Embryonic facial prominence (tissue), 1 donor: ENCODE data around the gene MED20.
"Not testable (repeated sequence)": the region's sequence is repeated elsewhere in the genome, so short reads cannot be mapped to it uniquely, and the experiment has no call there.

ENCODE experiments used
- DNase-seq: peaks from one replicate; pipeline ENCODE4 v3.0.0-alpha.2; 2016; ENCODE audit errors: extremely low spot score

The MED20 gene, protein sequence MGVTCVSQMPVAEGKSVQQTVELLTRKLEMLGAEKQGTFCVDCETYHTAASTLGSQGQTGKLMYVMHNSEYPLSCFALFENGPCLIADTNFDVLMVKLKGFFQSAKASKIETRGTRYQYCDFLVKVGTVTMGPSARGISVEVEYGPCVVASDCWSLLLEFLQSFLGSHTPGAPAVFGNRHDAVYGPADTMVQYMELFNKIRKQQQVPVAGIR

DNA sequence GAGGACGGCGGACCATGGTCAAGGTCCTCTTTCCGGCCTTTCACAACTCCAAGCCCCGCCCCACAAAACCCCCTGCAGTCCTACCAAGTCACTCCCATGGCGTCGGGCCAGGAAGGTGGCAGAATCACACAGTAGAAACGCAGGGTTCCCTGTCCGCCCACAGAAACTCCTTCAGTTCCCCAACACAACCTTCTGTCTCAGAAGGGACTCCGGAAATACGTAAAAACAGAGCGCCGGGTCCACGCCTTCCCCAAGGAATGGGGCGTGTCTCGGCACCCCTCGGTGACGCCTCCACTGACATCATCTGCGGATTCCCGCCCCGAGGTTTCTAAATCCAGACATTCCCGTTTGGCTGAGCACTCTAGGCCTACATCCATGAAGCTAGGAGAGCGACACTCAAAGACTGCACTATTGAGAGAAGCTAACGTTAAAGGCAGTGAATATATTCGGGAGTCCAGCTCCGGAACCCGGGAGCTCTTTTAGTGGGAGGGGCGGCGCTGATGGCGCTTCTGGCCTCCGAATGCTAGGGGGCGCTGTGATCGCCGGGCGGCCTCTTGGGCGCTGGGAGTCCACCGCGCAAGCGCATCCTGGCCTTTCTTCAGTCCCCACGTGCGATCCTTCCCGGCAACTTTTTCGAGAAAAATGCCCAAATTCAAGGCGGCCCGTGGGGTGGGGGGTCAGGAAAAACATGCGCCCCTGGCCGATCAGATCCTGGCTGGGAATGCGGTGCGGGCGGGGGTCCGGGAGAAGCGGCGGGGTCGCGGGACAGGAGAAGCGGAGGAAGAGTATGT is at the start of gene MED20, which contains the start of gene BYSL:
Gene MED20, minus strand, starts transcription at position 219 of the 791 bp plus-strand sequence. Its CDS starts 121 bp downstream, at position 98.
Gene BYSL, plus strand, starts transcription at position 579 of the 791 bp plus-strand sequence. Its CDS starts 64 bp downstream, at position 643.
- peak; percentile 91 for DNase-seq

DNA sequence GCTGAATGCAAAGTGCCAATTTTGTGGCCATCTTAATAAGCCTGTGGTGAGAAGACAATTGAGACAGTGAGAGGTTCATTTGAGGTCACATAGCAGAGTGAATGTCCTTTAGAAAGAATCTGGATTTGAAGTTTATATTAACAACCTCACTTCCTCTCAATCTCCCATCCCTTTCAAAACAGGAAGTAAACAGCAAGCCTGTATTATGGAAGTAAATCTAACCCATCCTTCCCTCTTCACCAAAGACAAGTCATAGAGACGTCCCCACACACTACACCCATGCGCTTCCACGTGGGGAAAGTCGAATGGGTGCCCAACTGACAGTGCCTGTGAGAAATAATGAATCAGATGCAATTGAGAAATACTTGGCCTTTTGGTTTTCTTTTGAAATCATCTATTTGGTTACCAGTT is 49.5 kb upstream of the MED20 start:
- no peak for DNase-seq

DNA sequence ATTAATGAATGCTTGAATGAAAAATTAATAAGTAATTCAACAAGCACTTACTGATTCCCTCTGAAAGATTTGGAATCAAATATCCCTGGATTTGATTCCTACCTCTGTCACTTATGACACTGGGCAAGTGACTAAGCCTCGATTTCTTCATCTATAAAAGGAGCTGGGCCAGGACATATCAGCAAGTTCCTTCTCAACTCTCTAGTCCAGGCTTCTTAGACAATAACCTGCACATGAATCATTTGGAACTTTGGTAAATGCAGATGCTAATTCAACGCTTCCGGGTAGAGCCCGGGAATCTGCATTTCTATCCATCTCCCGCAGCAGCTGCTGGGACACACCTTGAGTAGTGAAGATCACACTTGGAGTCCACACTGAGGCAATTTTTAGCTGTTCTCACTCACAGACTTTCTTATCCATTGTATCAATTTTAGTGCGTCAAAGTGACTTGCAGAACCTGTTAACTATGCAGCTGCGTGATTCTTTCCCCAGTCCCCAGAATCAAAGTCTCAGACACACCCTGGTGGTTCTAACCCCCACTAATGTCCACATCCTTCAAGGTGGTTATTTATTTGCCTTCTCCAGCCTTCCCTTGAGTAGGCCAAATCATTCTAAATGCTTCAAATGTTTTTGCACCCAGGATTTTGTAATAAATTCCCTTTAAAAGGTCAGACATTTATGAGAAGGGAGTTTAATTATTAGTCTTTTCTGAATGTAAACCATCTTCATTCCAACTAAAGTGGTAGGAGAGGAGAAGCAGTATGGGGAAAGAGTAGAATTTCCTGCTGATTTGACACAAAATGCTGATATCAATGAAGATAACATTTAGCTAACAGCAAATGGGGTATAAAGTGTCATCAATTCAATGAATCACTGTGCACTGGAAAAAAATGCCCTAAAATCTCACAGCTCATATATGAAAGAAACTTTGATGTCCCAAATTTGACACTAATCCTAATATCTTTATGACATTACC is 46.7 kb upstream of the MED20 start:
- DNase-seq = no peak

DNA sequence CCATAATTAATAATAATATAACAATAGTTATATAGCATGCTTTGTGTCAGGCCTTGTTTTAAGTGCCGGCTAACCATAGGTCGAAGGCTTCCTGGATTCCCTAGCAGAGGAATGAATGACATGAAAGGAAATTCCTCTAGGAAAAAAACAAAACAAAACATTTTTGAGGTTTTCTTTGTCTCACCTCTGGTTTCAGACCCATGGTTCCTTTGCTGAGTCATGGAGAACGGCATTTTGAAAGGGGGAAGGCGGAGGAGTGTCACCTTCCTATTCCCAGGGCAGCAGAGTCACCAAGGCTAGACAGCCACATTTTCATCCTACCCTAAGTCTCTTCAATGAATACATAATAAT is 46.0 kb upstream of the MED20 start:
- DNase-seq = no peak

DNA sequence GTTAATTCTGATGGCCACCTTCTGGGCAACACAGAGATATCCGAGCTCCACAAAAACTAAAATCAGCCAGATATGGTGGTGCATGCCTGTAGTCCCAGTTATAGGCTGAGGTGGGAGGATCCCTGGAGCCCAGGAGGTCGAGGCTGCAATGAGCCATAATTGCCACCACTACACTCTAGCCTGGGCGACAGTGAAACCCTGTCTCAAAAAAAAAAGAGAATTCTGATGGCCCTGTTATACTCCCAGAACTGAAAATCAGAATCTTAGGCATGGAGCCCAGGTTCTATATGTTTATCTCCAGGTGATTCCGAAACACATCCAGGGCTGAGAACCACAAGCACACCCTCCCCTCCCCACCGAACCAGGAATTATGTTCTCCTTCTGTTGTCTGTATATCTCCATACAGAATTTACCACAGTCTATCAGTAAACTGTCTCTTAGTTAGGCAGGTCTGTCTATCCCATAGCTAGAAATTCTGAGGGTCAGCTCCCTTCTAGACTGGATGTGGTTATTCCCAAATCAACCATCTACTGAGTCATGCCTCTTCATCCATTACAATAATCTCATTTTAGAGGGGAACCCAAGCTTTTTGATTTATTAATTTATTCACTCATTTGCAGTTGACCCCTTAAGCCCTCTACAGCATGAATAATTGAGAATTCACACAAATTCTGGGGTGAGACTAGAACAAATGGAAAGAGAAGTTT is 45.4 kb upstream of the MED20 start:
- no peak for DNase-seq

DNA sequence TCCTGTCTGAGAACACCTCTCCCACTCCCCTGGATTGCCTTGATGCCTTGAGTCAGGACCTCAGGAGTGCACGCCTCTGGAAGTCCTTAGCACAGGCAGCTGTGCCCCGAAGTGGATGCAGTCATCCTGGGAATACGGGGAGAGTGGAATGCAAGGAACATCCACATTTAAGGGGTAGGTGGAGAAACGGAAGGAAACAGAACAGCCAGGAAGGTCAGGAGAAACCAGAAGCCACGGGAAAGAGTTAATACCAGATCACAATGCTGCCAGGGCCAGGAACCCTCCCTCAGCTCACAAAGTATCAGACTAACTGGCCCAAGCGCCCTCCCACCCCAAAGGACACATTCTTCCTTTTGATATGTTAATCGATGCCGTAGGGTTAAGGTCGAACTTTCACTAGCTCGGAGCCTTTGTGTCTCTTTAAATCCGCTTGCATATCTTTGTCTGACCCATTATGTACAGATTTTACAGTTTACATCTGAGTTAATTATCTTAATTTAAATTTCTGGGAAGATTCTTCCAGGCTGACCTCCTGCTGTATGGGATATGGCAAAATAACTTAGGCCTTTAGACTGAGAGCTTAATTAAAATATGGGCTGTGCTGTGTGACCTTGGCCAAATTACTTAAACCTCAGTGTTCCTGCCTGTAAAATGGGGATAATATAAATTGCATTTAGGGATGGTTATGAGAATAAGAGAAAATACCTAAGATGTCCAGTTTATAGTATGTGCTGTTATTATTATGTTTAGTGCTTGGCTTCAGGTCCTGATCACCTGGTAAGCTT is 44.7 kb upstream of the MED20 start:
- DNase-seq = no peak

DNA sequence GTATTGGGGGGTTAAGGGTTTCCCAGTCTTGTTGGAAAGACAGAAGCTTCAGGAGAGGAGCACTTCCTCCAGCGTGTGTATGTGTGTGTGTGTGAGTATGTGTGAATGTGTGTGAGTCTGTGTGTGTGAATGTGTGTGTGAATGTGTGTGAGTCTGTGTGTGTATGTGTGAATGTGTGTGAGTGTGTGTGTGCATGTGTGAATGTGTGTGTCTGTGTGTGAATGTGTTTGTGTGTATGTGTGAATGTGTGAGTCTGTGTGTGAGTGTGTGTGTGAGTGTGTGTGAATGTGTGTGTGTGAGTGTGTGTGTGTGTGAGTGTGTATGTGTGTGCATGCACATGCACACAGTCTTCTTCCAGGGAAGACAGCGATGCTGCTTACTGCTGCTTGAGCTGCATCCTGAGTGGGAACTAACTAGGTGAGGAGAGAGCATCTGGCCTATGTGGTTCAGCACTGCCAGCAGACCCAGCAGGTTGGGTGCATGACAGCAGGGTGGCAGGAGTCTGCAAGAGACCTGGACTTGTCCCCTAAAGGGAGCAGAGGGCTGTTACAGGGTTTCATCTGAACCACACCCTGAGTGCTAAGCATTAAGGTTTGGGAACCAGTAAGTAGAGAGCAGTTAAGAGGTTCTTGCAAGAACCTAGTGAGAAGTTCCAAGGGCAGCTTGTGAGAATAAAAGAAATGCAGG is 43.4 kb upstream of the MED20 start:
- no peak for DNase-seq

DNA sequence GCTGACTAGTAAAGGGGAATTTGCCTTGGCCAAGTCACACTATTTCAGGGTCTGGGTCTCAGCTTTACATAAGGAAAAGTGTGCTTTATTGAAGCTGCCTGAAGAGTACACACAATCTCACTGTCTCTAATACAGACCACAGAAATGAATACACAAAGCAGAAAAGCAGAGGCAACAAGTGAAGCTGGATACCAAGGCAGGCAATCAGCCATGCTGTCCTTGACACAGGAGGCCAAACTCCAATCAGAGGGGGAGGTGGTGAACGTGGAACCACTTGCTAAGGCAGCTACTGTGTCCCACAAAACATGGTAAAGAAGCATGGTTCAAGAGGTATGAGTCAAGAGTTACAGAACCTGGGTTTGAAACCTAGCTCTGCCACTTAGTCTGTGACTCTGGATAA is 42.4 kb upstream of the MED20 start:
- no peak for DNase-seq

DNA sequence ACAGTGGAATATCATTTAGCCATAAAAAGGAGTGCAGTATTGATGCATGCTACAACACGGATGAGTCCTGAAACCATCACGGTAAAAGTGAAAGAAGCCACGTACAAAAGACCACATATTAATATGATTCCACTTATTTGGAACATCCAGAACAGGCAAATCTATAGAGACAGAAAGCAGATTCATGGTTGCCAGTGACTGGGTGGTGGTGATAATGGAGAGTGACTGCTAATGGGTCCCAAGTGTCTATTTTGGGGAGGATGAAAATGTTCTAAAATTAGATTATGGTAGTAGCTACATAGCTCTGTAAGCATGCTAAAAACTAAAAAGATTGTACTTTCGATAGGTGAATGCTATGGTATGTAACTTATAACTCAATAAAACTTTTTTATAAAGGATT is 39.1 kb upstream of the MED20 start:
- DNase-seq = no peak

DNA sequence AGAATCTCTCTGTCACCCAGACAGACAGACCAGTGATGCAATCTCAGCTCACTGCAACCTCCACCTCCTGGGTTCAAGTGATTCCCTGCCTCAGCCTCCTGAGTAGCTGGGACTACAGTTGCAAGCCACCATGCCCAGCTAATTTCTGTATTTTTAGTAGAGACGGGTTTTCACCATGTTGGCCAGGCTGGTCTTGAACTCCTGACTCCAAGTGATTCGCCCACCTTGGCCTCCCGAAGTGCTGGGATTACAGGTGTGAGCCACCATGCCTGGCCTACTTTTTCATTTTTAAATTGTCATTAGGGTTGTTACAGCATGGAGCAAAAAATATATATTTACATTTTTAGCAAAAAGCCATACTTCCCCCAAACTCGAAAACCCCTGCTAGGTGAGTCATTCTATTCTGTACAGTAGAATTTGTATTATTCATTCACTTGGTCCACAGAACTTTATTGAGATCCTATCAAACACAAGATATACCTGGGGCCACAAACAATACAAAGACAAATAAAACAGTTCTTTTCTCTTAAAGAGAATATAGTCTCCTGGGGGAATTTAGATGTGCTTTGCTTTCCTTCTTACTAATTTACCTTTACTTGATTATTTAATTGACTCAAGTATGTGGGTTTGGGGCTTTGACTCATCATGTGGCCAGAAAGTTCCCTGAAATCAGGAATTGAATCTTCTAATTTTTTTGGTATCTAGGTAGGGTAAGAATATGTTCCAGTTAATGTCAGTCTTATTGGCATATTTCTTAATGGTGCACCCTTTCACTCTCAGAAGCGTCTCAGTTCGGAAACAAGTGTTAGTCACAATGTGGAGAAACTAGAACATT is 37.3 kb upstream of the MED20 start:
- DNase-seq = no peak

DNA sequence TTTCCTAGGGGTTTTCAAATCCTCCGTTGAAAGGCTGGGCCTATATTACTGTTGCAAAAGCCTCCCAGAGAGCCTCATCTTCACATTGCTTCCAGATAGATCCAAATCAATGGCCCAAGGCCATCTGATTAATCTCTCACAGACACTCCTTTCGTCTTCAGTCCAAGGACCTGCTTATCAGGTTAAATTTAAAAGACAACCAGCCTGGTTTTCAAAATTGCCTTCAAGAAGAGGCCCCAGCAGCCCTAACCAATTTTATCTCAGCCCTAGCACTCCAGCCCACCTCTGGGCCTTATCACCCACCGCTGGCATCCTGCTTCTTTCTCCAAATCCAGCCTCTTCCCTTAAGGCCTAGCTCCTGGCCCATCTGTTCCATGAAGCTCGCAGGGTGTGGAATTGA is 36.2 kb upstream of the MED20 start:
- no peak for DNase-seq

DNA sequence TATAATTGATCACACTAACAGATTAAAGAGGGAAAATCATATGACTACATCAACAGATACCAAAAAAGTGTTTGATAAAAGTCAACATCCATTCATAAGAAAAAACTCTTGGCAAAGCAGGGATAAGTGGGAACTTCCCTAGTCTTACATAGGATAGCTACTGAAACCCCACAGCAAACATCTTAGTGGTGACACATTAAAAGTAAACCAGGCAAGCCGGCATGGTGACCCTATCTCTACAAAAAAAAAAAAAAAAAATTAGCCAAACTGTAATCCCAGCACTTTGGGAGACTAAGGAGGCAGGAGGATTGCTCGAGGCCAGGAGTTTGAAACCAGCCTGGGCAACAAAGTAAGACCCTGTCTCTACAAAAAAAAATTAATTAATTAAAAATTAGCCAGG is 34.5 kb upstream of the MED20 start:
- DNase-seq = no peak

DNA sequence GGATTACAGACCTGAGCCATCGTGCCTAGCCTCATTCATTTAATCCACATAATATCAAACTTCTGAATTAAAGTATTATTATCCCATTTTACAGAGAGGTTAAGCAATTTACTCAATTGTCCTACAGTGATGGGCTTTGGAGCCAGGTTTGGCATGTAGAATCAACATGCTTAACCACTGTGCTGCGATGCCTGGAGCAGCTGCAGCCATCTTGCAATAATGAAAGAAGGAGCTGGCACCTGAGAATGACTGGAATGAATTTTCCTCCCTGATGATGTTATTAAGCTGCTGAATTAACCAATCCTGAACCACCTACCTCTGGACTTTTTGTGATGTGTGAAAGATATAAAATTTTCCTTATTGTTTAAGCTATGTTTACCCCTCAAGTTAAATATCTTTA is 33.7 kb upstream of the MED20 start:
- DNase-seq = no peak

DNA sequence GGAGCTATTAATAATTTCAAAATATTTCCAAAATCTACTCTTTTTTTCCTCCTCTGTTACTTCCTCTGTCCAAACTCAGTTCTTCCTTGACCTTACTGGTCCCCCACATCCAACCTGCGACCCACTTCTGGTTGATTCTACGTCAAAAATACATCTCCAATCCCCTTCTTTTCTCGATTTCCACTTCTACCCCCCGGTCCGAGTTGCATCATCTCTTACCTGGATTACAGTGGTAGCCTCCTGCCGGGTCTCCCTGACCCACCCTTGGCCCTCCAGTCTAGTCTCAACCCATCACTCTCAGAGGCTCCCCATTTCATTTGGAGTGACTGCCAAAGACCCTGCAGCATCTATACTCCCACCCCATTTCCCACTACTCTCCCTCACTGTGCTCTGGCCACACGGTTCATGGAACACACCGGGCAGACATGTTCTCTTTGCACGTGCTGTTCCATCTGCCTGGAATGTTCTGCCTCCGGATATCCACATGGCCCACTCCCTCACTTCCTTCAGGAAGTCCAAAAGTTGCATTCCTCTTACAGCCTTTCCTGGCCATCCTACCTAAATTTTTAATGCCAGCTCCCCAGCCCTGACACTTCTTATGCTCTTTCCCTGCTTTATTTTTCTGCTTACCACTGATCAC is 26.8 kb upstream of the MED20 start:
- DNase-seq = no peak

DNA sequence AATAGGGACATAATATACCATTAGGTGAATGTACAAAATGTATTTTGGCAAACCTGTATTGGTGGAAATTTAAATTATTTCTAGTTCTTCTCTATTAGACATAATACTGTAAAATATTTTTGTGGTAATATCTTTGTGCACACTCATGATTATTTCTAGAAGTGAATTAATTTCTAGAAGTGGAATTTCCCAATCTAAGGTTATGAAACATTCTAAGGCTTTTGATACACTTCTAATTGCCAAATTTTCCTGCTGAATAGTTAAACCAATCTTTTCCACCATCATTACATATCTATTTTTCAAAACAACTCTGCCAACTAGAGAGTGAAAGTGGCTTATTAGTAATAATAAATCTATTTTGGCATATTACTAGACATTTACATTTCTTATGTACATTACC is 22.5 kb upstream of the MED20 start:
- DNase-seq = no peak

DNA sequence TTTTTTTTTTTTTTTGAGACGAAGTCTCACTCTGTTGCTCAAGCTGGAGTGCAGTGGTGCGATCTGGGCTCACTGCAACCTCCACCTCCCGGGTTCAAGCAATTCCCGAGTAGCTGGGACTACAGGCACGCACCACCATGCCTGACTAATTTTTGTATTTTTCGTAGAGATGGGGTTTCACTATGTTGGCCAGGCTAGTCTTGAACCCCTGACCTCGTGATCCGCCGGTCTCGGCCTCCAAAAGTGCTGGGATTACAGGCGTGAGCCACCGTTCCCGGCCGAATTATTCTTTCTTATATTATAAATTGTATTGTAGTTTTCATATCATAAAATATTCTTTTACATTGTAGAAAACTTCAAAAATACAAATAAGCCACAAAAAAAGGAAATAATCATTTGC is 21.9 kb upstream of the MED20 start:
- DNase-seq = not testable (repeated sequence)

DNA sequence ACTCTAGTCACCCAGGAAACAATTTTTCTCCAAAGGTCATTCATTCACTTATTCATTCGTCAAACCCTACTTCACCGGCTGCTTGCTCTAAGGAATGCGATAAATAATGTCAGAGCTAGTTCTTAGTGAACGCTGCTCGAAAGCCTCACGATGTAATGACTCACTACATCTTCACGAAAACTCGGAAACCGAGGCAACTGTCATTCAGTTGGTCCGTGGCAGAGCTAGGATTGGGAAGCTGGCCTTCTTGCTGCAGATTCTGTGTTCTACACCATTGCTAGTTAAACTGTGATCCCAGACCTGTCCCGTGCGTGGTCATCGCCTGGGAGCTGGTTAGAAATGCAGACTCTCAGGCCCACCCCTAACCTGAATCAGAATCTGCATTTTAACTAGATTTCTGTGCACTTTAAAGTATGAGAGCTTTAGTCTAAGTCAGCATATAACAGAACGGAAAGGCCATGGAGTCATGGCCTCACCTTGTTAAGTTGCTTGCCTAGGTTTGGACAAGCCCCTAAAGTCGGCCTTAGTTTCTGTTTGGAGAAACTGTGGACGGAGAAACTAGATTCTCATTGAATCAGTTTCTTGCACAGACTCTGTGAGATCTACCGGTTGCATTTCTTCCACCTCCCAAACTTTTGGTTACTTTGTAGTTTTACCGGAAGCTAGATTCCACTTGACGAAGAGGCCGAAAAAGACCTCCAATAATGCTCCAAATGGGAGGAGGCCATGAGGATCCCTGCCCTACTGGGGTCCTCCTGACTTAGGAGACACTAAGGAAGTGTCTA is 21.3 kb upstream of the MED20 start:
- DNase-seq = no peak
